Activated T-helper 17 cell treated with anti-CD3 and anti-CD28 coated beads, Interleukin-2, amount 50 U/mL, for 72 hours (primary cell): Measurements from ENCODE around the gene UBE2F. TPM values are rescaled to one million over a fixed set of nuclear protein-coding genes. Genes with fewer than 3 reads are reported as not detected.
"Not testable (repeated sequence)": the region's sequence is repeated elsewhere in the genome, so short reads cannot be mapped to it uniquely, and the experiment has no call there.

ENCODE experiments used
- ATAC-seq: fragments of 150-1000 bp; cut with Tn5 transposase; replicated peaks from 2 replicates; pipeline ENCODE4 v1.10.0; 2021; ENCODE audit warnings: mild to moderate bottlenecking, moderate library complexity
- H3K27ac Mint-ChIP-seq: one replicate; pipeline ENCODE4 v1.8.0; 2022; ENCODE audit warnings: mixed read lengths
- H3K27me3 Mint-ChIP-seq: one replicate; pipeline ENCODE4 v1.8.0; 2022; ENCODE audit warnings: mixed read lengths
- H3K36me3 Mint-ChIP-seq: one replicate; pipeline ENCODE4 v1.8.0; 2022; ENCODE audit warnings: low read depth, mild to moderate bottlenecking, mixed read lengths
- H3K4me1 Mint-ChIP-seq: one replicate; pipeline ENCODE4 v1.8.0; 2022; ENCODE audit warnings: mixed read lengths
- H3K4me3 Mint-ChIP-seq: one replicate; pipeline ENCODE4 v1.8.0; 2022; ENCODE audit warnings: mild to moderate bottlenecking, mixed read lengths
- H3K9me3 Mint-ChIP-seq: one replicate; pipeline ENCODE4 v1.8.0; 2022; ENCODE audit warnings: mixed read lengths
- total RNA-seq, 2 donors: library from RNA; stranded (reverse); gene quantifications; one replicate each; pipeline ENCODE4 v1.2.3, GENCODE V29; 2022

Gene UBE2F
- total RNA-seq, 2 donors from 2014 or later: 38.9 to 44.7 TPM

DNA sequence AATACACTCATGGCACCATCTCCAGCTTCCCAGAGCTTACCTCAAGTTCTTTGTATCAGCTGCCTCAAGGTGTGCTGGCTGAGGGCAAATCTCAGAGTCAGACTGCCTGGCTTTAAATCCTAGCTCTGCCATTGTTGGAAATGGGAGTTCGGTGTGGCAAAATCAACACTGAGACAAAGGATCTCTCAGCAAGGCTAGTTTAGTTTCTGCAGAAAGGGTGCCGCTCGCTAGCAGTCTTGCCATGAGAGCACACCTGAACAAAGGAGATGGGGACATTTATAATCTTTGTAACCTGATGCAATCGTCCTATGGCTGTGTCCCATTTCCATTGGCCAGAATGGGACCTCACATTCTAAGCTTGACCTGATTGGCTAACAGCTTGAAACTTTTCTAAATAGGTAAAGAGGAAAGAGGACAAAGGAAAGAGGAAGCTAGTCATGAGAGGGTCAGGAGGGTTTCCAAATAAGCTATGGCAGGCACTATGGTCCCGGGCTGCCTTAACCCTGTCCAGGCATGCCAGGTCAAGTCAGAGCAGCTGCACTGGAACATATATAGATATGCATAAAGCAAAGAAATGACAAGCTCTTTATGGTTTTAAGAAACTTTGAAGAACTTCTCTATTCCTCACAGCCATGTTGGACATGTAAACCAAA lies 4.3 kb upstream of the UBE2F start:
- no peak for ATAC-seq
- no peak overlapping the region for H3K4me3 Mint-ChIP-seq
- H3K36me3 Mint-ChIP-seq: peaks cover under 1% of the 10 kb centered on the region
- peaks cover under 1% of the 10 kb centered on the region for H3K4me1 Mint-ChIP-seq
- H3K27ac Mint-ChIP-seq: no peak overlapping the region
- no peaks in the 10 kb centered on the region for H3K27me3 Mint-ChIP-seq
- peaks cover 7% of the 10 kb centered on the region for H3K9me3 Mint-ChIP-seq

DNA sequence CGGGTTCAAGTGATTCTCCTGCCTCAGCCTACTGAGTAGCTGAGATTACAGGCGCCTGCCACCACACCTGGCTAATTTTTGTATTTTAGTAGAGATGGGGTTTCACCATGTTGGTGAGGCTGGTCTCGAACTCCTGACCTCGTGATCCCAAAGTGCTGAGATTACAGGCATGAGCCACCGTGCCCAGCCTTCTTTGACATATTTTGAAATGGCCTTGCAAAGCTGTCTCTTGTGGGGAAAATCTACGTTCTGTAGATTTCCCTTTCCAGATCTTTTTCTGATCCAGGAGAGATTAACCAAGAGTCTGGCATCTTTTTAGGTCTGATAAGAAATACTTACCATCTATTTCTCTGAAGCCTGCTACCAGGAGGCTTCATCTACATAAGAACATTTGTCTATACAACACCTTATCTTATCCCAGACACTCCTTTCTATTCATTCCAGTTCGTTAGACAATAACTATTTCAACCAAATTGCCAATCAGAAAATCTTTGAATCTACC lies 3.3 kb upstream of the UBE2F start:
- H3K27me3 Mint-ChIP-seq, H3K4me1 Mint-ChIP-seq, ATAC-seq, H3K9me3 Mint-ChIP-seq, H3K27ac Mint-ChIP-seq, H3K4me3 Mint-ChIP-seq, H3K36me3 Mint-ChIP-seq: not testable (repeated sequence)

DNA sequence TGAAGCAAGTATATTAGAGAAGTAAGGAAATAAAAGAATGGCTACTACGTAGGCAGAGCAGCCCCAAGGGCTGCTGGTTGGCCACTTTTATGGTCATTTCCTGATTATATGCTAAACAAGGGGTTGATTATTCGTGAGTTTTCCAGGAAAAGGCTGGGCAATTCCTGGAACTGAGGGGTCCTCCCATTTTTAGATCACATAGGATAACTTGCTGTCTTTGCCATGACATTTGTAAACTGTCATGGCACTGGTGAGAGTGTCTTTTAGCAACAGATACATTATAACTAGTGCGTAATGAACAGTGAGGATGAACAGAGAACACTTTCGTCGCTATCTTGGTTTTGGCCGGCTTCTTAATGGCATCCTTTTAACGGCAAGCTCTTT lies 2.6 kb upstream of the UBE2F start:
- H3K9me3 Mint-ChIP-seq: peaks cover 7% of the 10 kb centered on the region
- no peak overlapping the region for H3K4me3 Mint-ChIP-seq
- H3K27ac Mint-ChIP-seq: no peak overlapping the region

DNA sequence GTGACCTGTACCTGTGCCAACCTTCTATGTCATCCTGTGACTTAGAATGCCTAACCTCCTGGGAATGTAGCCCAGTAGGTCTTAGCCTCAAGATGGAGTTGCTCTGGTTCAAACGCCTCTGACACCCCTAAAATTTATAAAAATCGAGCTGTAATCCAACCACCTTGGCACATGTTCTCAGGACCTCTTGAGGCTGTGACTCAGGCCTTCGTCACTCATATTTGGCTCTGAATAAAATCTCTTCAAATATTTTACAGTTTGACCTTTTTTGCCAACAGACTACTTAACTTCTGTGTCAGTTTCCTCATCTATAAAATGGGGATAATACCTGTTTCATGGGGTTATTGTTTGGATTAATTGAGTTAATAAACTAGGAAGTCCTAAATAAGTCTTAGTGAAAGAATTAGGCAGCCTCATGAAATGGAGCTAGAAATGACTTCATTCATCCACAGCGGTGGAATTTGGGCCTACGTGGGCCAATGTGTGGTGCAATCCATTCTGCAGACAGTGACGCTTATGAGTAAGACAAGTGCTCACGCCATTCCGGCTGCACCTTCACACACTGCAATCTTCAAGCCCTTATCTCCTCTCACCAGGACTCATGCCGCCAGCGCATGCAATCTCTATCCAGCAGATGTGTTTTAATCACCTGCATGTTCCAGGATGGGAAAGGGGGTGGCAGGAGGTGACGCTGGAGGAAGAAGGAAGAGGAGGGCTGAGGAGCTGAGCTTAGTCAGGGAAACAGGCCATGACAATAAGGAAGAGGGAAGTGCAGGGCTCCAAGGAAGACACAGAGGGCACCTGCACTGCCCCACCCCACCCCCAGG lies 2.0 kb upstream of the UBE2F start:
- peaks cover 18% of the 10 kb centered on the region for H3K4me1 Mint-ChIP-seq
- H3K27ac Mint-ChIP-seq: no peak overlapping the region
- peak overlapping the region; percentile 12 for H3K4me3 Mint-ChIP-seq
- no peaks in the 10 kb centered on the region for H3K27me3 Mint-ChIP-seq
- ATAC-seq: no peak
- H3K36me3 Mint-ChIP-seq: peaks cover 16% of the 10 kb centered on the region
- H3K9me3 Mint-ChIP-seq: peaks cover 7% of the 10 kb centered on the region

More for the DNA sequence above, 2.6 kb upstream of the UBE2F start:
- Mint-ChIP-seq H3K36me3 (peaks cover 12% of the 10 kb centered on the region), H3K4me1 (peaks cover 12% of the 10 kb centered on the region), H3K27me3 (no peaks in the 10 kb centered on the region)
- no peak for ATAC-seq

DNA sequence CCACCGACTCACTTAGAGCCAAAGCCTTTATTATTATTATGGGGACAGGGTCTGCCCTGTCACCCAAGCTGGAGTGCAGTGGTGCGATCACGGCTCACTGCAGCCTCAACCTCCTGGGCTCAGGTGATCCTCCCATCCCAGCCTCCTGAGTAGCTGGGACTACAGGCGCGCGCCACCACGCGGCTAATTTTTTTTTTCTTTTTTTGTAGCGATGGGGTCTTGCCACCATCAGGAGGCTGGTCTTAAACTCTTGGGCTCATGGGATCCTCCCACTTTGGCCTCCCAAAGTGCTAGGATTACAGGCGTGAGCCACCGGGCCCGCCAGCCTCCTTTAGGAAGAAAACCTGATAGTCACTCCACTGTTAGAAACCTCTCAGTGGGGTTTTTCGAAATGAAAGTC lies 970 bp upstream of the UBE2F start:
- not testable (repeated sequence) for ATAC-seq, H3K27me3 Mint-ChIP-seq, H3K9me3 Mint-ChIP-seq
- Mint-ChIP-seq H3K36me3 (peaks cover 22% of the 10 kb centered on the region), H3K4me3 (peak overlapping the region; percentile 77), H3K27ac (peak overlapping the region; percentile 50), H3K4me1 (peaks cover 18% of the 10 kb centered on the region)

DNA sequence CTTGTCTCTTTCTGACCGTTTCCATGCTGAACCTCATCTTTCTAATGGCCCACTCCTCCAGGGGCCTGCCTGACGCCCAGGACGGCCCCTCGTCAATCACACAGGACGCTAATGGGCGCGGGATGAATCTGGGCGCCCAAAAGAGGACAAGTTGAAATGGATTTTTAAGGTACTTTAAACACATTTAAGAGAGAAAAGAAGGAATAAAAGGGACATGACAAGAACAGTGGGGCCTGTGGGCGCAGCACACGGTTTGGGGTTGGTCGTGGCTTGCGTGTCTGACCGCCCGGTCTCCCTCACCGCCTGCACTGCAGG lies 607 bp upstream of the UBE2F start:
- ATAC-seq: no peak
- H3K9me3 Mint-ChIP-seq: peaks cover 7% of the 10 kb centered on the region

DNA sequence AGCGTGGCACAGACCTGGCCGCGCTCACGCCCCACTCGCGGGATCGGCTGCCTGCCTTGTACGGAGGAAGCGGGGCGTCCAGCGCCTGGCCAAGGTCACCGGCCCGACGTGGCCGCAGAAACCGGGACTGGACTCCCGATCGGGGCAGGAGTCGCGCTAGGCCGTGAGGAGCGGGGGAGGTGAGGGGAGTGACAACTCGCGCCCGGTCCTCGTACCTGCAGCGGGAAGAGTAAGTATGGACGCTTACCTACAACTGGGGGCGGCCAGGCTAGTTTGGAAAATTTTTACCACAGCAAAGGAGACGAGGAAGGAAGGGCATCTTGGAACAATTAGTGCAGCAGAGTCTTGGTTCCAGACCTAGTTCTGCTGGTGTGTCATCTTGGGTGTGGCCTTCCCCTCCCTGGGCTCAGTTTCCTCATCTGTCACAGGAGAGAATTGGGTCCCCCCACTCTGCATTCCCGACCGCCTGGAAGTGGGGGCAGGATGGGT lies 693 bp downstream of the UBE2F start:
- peak overlapping the region; percentile 90 for H3K4me3 Mint-ChIP-seq
- peak overlapping the region; percentile 85 for H3K27ac Mint-ChIP-seq
- H3K36me3 Mint-ChIP-seq: peaks cover 22% of the 10 kb centered on the region
- peaks cover 18% of the 10 kb centered on the region for H3K4me1 Mint-ChIP-seq
- no peak for ATAC-seq
- H3K27me3 Mint-ChIP-seq: no peaks in the 10 kb centered on the region
- peaks cover 6% of the 10 kb centered on the region for H3K9me3 Mint-ChIP-seq

More for the DNA sequence above, 607 bp upstream of the UBE2F start:
- peaks cover 22% of the 10 kb centered on the region for H3K36me3 Mint-ChIP-seq
- peak overlapping the region; percentile 77 for H3K4me3 Mint-ChIP-seq
- peaks cover 18% of the 10 kb centered on the region for H3K4me1 Mint-ChIP-seq
- no peaks in the 10 kb centered on the region for H3K27me3 Mint-ChIP-seq
- H3K27ac Mint-ChIP-seq: peak overlapping the region; percentile 50

DNA sequence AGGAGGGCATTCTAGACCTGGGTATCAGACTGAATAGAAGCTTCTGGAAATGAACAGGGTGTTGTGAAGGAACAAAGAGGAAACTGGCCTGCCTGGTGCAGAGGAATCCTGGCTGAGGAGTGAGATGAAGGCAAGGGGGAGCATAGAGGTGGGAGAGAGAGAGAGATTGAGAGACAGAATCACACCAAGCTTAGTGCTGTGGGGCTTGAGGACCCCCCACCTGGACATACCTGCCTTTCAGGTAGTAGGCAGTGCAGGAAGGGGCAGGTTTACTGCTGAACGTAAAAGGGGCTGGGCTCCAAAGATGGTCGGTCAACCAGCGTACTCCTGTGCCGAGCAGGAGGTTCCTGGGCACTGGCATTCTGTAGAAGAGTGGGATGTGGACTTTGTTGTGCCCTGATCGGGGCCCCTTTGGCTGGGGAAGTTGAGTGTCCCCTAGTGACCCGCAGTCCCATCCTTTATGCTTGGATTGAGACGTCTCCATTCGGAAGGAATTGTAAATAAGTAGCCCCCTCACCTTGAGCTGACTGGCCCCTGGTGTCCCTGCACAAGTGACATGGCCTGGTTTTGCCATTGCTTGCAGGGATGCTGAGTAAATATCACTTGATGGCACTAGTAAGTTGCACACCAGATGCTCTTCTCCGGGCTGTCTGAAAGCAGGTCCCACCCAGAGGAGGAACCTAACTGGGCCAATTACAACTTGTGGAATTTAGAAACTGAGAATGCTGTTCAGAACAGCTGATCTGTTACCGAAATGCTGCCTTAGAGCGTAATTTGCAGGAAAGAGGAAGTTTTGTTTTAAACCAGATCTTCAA lies 1.4 kb downstream of the UBE2F start:
- peak; percentile 55 for ATAC-seq
- Mint-ChIP-seq H3K27ac (peak overlapping the region; percentile 85), H3K9me3 (no peaks in the 10 kb centered on the region), H3K4me1 (peaks cover 18% of the 10 kb centered on the region), H3K27me3 (no peaks in the 10 kb centered on the region), H3K4me3 (peak overlapping the region; percentile 90), H3K36me3 (peaks cover 27% of the 10 kb centered on the region)

DNA sequence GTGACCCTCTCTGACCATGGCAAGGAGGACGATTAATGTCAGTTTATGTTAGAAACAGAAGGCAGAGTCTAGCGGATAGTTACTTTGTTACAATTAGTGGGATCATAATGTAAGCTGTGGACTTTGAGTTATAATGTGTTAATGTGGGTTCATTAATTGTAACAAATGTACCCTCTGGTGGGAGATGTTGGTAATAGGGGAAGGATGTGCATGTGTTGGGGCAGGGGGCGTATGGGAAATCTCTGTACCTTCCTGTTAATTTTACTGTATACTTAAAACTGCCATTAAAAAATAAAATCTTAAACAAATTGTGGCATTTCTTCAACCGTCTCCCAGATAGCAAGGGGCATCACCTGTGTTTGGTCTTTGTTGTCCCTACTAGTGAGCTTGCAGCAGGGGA lies 4.8 kb downstream of the UBE2F start:
- no peak for ATAC-seq
- no peaks in the 10 kb centered on the region for H3K27me3 Mint-ChIP-seq
- H3K4me1 Mint-ChIP-seq: peaks cover 18% of the 10 kb centered on the region
- H3K27ac Mint-ChIP-seq: peak overlapping the region; percentile 41
- no peak overlapping the region for H3K4me3 Mint-ChIP-seq
- H3K9me3 Mint-ChIP-seq: no peaks in the 10 kb centered on the region
- H3K36me3 Mint-ChIP-seq: peaks cover 54% of the 10 kb centered on the region

DNA sequence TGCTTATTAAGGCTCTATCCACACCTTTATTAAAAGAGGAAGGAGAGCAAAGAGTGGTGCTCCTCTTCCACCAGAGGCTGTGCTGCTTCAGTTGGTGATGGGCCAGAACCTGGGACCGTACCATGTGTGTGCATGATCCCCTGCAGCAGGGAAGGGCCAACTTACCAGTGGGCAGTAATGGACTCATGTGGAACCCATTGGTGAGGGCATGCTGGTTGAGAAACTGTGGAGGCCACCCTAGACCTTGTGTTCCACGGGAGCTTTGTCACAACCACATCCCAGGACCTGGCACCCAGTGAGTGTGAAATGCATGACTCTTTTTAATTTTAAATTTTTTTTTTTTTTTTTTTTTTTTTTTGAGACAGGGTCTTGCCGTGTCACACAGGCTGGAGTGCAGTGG lies 5.4 kb downstream of the UBE2F start:
- Mint-ChIP-seq H3K4me3 (no peak overlapping the region), H3K27me3 (no peaks in the 10 kb centered on the region), H3K9me3 (no peaks in the 10 kb centered on the region), H3K4me1 (peaks cover 19% of the 10 kb centered on the region), H3K36me3 (peaks cover 57% of the 10 kb centered on the region), H3K27ac (no peak overlapping the region)
- ATAC-seq: no peak

DNA sequence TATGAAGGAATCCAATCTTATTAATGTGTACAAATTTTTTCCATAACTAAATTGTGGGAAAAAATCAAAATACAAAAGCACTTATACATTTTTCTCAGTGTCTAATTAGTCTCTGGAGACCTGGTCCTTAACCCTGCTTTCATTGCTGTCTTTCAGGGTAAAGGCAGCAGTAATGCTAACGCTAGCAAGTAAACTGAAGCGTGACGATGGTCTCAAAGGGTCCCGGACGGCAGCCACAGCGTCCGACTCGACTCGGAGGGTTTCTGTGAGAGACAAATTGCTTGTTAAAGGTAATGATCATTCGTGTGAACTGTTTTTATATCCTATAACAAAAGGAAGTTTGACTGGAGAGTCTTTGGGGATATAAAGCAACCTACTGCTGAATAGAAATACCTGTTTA lies 6.1 kb downstream of the UBE2F start:
- Mint-ChIP-seq H3K9me3 (no peaks in the 10 kb centered on the region), H3K27ac (no peak overlapping the region), H3K36me3 (peaks cover 60% of the 10 kb centered on the region), H3K27me3 (no peaks in the 10 kb centered on the region), H3K4me1 (peaks cover 22% of the 10 kb centered on the region), H3K4me3 (no peak overlapping the region)
- no peak for ATAC-seq

DNA sequence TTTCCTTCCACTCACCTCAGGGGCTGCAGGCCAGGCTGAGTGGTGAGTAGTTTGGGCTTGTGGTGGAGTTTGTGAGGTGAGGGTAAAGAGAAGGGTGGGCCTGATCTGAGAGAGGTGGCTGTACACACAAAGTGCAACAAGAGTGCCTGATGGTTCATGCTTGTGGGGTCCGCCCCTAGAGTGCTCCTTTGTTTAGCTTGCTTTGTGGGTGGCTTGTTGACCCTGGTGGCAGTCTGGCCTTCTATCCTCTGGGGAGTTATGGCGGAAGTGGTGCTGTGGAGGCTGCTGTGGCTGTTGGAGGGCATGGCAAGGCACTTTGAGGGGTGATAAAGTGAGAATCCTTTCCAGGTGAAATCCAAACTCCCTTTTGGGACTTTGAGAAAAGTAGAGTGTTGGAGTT lies 10.6 kb downstream of the UBE2F start:
- H3K4me3 Mint-ChIP-seq: no peak overlapping the region
- peaks cover 56% of the 10 kb centered on the region for H3K36me3 Mint-ChIP-seq
- no peaks in the 10 kb centered on the region for H3K27me3 Mint-ChIP-seq
- peaks cover 29% of the 10 kb centered on the region for H3K4me1 Mint-ChIP-seq
- ATAC-seq: no peak
- H3K9me3 Mint-ChIP-seq: no peaks in the 10 kb centered on the region
- H3K27ac Mint-ChIP-seq: peak overlapping the region; percentile 76

DNA sequence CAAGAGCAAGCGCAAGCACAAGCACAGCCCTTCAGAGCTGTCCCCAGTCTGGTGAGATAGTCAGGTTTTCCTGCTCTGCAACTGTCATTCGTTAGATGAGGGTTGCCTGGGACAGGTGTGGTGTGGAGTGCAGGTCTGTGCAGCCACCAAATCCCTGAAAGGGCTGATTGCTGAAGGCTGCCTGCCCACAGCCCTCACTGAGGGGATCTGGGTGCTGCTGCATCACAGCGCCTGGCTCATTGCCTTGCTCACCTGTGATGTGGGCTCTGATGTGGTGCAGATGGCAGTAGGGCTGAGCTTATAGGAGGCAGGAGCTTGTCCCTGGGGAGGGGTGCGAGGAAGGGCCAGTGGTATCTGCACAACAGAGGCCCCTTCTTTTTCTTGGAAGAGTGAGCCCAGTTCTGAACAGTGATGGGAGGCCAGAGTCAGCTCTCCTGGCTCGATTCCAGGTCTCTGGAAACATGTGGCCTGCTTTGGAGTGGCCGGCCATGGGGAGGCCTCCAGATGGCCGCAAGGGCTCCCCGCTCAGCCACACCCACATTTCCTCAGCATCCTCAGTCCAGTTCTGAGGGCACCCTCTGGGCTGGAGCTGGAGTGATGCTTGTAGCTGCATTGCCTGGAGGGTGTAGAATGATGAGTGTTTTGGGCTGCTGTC lies 11.4 kb downstream of the UBE2F start:
- H3K9me3 Mint-ChIP-seq: no peaks in the 10 kb centered on the region
- peaks cover 53% of the 10 kb centered on the region for H3K36me3 Mint-ChIP-seq
- peaks cover 30% of the 10 kb centered on the region for H3K4me1 Mint-ChIP-seq
- no peak overlapping the region for H3K4me3 Mint-ChIP-seq
- H3K27me3 Mint-ChIP-seq: no peaks in the 10 kb centered on the region
- H3K27ac Mint-ChIP-seq: peak overlapping the region; percentile 76
- ATAC-seq: no peak

DNA sequence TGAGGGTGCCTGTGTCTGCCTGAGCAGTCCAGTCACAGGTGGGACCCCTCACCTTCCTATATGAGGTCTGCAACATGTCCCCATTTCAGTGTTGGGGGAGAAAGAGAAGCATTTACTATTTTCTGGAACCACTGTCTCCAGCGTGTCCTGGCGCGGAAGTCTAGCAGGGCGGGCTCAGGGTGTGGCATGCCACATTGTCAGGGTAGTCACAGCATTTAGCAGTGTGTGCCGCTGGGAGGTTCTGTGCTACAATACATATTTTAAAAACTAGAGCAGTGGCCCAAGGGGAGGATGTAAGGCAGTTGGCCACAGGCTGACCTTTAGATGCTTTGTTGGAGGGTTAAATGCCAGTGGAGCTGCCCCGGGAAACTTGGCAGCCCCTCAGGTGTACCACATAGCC lies 12.5 kb downstream of the UBE2F start:
- Mint-ChIP-seq H3K4me3 (peak overlapping the region; percentile 17), H3K9me3 (no peaks in the 10 kb centered on the region), H3K36me3 (peaks cover 55% of the 10 kb centered on the region), H3K4me1 (peaks cover 42% of the 10 kb centered on the region), H3K27me3 (no peaks in the 10 kb centered on the region), H3K27ac (peak overlapping the region; percentile 85)
- no peak for ATAC-seq
